HG03575 (cell line): ENCODE results near the gene NAIP.
"Not testable (repeated sequence)": the region's sequence is repeated elsewhere in the genome, so short reads cannot be mapped to it uniquely, and the experiment has no call there.

ENCODE experiments used
- ATAC-seq: cut with Tn5 transposase; IDR thresholded peaks from one replicate; pipeline ENCODE4 v1.9.1; 2021; ENCODE audit not compliant: unreplicated experiment, insufficient number of reproducible peaks, low FRiP score; ENCODE audit errors: extremely low read depth

Gene NAIP, protein sequence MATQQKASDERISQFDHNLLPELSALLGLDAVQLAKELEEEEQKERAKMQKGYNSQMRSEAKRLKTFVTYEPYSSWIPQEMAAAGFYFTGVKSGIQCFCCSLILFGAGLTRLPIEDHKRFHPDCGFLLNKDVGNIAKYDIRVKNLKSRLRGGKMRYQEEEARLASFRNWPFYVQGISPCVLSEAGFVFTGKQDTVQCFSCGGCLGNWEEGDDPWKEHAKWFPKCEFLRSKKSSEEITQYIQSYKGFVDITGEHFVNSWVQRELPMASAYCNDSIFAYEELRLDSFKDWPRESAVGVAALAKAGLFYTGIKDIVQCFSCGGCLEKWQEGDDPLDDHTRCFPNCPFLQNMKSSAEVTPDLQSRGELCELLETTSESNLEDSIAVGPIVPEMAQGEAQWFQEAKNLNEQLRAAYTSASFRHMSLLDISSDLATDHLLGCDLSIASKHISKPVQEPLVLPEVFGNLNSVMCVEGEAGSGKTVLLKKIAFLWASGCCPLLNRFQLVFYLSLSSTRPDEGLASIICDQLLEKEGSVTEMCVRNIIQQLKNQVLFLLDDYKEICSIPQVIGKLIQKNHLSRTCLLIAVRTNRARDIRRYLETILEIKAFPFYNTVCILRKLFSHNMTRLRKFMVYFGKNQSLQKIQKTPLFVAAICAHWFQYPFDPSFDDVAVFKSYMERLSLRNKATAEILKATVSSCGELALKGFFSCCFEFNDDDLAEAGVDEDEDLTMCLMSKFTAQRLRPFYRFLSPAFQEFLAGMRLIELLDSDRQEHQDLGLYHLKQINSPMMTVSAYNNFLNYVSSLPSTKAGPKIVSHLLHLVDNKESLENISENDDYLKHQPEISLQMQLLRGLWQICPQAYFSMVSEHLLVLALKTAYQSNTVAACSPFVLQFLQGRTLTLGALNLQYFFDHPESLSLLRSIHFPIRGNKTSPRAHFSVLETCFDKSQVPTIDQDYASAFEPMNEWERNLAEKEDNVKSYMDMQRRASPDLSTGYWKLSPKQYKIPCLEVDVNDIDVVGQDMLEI (N-terminal part only)

GRCh38 chr5:71025289-71025953, at the start of gene NAIP:
TSS of gene NAIP (minus strand) at chr5:71025339. CDS start at chr5:71012915, 12,424 bp downstream.
- ATAC-seq = not testable (repeated sequence)

GRCh38 chr5:71067262-71067928, 42.3 kb upstream of the NAIP start, which contains the start of gene GTF2H2:
TSS of gene GTF2H2 (minus strand) at chr5:71067676. CDS start at chr5:71062763, 4,913 bp downstream.
- ATAC-seq = not testable (repeated sequence)

DNA sequence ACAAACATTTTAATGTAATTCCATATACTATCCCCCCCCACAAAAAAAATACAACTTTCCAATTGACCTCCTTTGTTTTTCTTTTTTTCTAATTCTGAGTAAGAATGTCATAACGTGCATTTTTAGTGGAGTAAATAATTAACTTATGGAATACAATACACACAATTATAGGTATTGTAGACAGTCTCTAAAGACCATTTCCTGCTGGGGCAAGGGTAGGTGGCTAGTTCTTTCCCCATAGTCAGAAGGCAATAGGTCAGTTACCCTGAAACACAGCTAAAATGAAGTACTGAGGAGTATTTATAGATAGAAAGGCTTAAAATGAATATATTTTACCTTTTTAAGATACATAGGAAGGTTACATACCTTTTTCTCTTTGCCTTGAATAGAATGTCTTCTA, 36.2 kb upstream of the NAIP start:
- not testable (repeated sequence) for ATAC-seq

DNA sequence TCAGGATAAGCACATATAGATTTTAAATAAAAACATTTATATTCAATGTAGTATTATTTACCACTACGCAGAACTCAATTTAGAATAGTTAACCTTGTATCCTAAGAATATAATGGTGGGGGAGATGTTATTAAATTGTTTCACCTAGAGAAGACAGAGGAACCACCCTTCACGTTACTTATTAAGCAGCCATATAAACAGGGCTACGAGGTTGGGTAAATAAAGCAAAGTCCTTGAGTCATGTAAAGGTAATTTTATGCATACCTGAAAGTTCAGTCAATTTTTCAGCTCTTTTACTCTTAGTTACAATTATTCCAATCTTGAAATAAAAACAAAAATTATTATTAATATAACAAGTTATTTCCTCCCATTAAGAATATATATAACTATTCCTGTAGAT, 34.3 kb upstream of the NAIP start:
- ATAC-seq = not testable (repeated sequence)

DNA sequence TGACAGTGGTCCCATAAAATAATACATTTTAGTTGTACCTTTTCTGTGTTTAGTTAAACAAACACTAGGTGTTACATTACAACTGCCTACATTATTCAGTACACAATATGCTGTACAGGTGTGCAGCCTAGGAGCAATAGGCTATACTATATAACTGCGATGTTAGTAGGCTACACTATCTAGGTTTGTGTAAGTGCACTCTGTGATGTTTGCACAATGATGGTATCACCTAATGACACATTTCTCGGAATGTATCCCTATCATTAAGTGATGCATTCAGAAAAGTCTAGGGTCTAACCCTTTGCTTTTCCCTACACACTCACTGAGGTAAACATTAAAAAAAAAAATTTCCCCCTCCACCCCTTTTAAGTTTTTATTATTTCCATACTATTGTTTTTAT, 19.7 kb upstream of the NAIP start:
- not testable (repeated sequence) for ATAC-seq

DNA sequence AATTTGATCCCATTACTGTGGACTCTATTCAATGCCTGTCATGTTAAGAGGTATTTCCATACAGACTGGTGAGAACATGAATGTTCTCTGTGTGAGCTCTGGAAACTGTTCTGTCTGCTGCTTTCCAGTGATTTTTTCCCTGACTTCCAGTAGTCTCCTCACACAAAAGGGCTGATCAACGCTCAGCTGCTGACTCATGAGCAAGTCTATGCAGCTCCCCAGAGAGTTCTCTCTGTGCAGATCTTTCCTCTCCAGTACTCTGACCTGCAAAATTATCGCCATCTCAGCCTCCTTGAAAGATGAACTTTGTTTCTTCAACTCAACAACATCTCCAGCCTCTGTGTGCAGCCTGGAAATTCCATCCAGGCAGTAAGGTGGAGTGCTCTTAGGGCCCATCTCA, 19.0 kb upstream of the NAIP start:
- ATAC-seq = not testable (repeated sequence)

GRCh38 chr5:71031046-71031776, 6.1 kb upstream of the NAIP start:
- not testable (repeated sequence) for ATAC-seq

DNA sequence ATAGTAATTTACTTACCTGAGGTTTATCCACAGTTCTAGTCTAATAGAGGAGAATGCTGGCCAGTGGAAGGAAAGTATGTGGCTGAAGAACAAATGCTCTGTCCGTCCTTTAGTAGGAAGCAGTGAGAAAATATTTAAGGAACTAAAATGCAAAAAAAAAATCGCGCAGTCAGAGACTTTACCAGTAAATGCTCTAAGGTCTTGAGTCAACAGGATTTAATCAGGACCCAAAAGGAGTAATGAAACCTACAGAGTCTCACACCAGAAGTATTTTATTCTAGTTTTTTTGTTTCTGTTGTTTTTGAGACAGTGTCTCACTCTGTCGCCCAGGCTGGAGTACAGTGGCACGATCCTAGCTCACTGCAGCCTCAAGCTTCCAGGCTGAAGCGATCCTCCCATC, 4.5 kb downstream of the NAIP start:
- ATAC-seq = not testable (repeated sequence)

DNA sequence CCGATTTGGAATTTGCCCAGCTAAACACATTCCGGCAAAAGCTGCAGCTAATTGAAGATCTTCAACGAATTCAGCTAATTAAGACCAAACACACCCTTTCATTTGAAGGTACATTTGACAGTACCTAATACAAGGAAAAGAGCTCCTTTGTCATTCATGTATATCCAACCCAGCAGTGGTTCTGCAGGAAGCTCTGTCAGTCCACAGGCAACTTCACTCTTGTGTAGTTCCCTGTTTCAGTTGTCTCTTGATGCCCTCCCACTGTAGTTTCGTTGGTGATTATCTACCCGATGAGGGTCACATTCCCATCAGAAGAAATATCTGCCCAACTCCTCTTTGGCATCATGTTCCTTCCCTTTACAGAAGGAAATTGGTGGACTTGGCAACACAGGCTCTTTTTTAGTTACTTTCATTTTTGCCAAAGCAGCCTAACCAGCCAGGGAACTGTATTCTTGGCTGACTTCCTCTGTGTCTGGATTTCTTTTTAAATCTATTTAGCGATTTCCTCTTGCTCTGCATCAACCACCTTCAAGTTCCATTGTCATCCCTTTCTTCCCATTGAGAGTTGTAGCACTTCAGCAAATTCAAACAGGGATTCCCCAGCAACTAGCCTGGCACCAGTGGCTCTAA, 6.6 kb downstream of the NAIP start:
- ATAC-seq = not testable (repeated sequence)

DNA sequence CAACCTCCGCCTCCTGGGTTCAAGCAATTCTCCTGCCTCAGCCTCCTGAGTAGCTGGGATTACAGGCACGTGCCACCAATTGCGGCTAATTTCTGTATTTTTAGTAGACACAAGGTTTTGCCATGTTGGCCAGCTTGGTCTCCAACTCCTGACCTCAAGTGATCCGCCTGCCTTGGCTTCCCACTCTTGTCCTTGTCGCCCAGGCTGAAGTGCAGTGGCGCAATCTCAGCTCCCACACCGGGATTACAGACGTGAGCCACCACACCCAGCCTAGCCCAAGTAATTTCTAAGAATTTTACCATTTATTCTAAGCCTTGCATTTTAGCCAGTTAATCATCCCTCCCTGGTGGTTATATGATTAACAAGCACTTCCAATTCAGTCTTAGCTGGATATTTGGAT, 11.0 kb downstream of the NAIP start:
- no peak for ATAC-seq

GRCh38 chr5:71013575-71013974, 11.6 kb downstream of the NAIP start:
- no peak for ATAC-seq

DNA sequence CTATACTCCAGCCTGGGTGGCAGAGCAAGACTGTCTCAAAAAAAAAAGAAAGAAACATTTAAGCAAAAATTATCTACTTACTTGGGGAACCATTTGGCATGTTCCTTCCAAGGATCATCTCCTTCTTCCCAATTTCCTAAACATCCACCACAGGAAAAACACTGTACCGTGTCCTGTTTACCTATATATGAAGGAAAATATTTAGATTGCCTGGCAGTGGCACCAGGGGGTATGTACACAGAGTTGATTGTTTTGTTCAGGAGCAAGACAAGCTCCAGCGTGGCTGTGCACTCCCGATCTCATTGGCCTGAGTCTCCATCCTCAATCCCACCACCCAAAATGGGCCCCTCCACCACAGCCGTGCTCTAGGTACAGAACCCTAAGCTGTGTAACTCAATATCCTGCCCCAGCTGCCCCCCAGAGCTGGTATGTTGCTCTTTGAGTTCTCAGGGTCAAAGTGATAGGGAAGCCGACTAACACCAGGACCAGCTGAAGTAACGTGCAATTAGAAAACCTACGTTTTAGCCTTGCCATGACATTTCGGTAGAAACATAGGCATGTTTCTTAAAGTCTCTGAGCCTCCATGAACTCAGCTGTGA, 13.8 kb downstream of the NAIP start:
- no peak for ATAC-seq

GRCh38 chr5:71006983-71007382, 18.2 kb downstream of the NAIP start:
- ATAC-seq = not testable (repeated sequence)

DNA sequence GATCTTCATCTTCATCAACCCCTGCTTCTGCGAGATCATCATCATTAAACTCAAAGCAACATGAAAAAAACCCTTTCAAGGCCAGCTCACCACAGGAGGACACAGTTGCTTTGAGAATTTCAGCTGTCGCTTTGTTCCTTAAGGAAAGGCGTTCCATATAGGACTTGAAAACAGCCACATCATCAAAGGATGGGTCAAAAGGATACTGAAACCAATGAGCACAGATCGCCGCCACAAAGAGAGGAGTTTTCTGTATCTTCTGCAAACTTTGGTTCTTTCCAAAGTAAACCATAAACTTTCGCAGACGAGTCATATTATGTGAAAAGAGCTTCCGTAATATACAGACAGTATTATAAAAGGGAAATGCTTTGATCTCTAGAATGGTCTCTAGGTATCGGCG, 40.3 kb downstream of the NAIP start:
- not testable (repeated sequence) for ATAC-seq

- not testable (repeated sequence) for ATAC-seq
Measured at GRCh38 chr5:70967220-70967619, 57.9 kb downstream of the NAIP start.

GRCh38 chr5:70964531-70964930, 60.6 kb downstream of the NAIP start:
- not testable (repeated sequence) for ATAC-seq

DNA sequence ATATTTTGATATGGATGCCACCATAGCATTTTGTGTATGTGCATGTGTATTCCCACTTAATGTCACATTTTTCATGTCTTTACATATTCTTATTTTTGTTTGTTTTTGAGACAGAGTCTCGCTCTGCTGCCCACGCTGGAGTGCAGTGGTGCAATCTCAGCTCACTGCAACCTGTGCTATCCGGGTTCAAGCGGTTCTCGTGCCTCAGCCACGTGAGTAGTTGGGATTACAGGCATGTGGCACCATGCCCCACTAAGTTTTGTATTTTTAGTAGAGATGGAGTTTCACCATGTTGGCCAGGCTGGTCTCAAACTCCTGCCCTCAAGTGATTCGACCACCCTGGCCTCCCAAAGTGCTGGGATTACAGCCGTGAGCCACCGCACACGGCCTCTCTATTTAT, 72.1 kb downstream of the NAIP start:
- ATAC-seq = not testable (repeated sequence)
